GM12873 (cell line): ENCODE data around the gene COL26A1.

Experiments used
- CTCF ChIP-seq: IDR thresholded peaks from 2 replicates; pipeline ENCODE4 v1.5.1; 2012; ENCODE audit warnings: low read depth, mild to moderate bottlenecking, moderate library complexity, low read length, control low read depth; ENCODE audit not compliant: insufficient read depth; ENCODE audit errors: missing control alignments

The COL26A1 gene

DNA sequence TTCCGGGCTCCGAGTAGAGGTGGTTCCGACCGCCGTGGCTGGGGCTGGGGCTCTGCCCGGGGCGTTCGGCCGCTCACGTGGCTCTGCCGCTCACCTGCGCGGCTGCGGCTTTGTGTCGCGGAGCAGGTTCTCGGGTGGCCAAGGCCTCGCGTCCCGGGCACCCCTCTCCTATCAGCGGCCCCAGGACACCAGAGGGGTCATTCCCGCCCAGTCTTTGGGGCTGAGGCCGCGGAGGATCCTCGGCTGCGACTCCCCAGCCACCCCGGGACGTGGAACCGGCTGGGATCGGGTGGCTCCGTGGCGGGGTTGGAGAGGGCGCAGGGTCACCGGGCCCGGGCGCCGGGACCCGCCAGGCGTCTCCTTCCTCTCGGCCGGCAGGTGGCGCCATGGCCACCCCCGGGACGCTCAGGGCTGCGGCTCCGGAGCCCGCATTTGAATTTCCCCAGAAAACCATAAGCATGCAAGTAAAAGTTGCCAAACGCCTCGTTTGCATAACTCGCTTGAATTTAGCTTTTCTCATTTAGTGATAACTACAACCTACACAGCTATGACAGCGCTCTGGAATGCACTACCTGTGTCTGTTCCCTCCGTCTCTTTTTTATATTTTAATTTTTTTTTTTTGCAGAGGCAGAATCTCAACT is 1.2 kb downstream of the COL26A1 start:
- peak; percentile 83 for TF ChIP-seq CTCF

DNA sequence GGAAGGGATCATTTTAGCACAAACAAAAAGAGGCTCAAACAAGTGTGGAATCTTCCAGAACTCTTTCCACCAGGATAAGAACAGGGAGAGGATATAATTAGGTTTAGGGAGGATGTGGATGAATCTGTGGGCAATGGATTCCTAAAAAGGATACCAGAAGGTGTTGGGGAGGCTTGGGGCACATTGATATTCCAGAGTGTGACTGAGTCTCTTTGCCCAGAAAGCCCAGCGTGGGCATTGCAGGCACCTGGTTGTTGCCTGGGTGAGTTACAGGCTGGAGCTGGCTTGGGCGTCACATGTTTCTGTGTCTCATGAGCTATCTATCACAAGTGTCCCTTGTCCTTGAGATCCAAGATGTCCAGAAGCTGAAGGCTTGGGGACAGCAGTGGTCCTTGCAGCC is 3.3 kb downstream of the COL26A1 start:
- no peak for TF ChIP-seq CTCF

GRCh38 chr7:101367676-101368075 is 5.0 kb downstream of the COL26A1 start:
- TF ChIP-seq CTCF, result no peak

DNA sequence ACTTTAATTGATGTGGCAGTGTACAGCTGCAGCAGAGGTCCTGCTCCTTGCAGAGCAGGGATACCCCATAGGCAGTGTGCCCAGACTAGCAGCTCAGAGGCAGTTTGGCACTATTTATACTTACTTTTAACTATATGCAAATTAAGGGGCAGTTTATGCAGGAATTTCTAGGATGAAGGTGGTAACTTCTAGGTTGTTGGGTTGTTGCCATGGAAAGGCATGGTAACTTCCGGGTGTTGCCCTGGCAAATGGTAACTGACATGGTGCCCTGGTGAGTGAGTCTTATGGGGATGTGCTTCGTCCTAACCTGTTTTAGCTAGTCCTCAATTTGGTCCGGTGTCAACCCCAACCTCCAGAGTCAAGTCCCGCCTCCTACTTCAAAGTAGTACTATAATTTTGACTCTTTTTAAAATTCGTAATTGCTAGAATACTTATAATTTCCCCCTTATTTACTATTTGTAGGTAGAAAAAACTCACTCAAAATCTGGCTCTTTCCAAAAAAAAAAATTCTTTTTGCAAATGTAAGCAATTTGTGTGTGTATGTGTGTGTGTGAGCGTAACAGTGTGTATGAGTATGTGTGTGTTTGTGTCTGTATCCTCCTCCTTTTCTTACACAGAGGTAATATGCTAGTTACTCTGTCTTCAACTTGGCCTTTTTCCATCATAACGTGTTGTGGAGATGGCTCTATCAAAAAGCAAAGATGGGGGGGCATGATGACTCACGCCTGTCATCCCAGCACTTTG is 5.9 kb downstream of the COL26A1 start:
- no peak for TF ChIP-seq CTCF

GRCh38 chr7:101370836-101371235 is 8.2 kb downstream of the COL26A1 start:
- no peak for TF ChIP-seq CTCF

GRCh38 chr7:101373812-101374614 is 11.3 kb downstream of the COL26A1 start:
- no peak for TF ChIP-seq CTCF

GRCh38 chr7:101374990-101375389 is 12.3 kb downstream of the COL26A1 start:
- TF ChIP-seq CTCF, result no peak
